ENCODE results near the gene GRIK3.

- TF ChIP-seq CTCF (conservative IDR thresholded peaks at IDR 0.05 in 1 of 2, IDR thresholded peaks at IDR 0.05 in 1 of 2; ENCODE audit: low read depth in 1 of 2, low read length in 2 of 2) (no peak), EZH2 (IDR thresholded peaks at IDR 0.05; ENCODE audit: low read length, missing control alignments) (no peak)
Observed at GRCh38 chr1:37009521-37009920, 24.8 kb downstream of the GRIK3 start.

All from fibroblast of lung (primary cell).